ENCODE results near the gene MED22. TPM values are rescaled to one million over a fixed set of nuclear protein-coding genes. Genes with fewer than 3 reads are reported as not detected.
A peak's percentile ranks its signal among the peaks of the same experiment; 100 is the strongest.

The MED22 gene
- total and polyA plus RNA-seq, 2 experiments from 2014 or later: 18.8 to 23.4 TPM

GRCh38 chr9:133351908-133352634 is 4.1 kb upstream of the MED22 start:
- Histone ChIP-seq H3K4me2 (no peak overlapping the region), H3K9me3 (ENCODE audit: low read depth) (no peaks in the 10 kb centered on the region), H3K27ac (no peak overlapping the region), H3K36me3 (replicated peaks; ENCODE audit: insufficient read depth, low read depth) (peaks cover 3% of the 10 kb centered on the region), H3K4me3 (no peak overlapping the region), H3K79me2 (peaks cover 56% of the 10 kb centered on the region), H4K20me1 (ENCODE audit: insufficient read depth, poor library complexity, severe bottlenecking) (peaks cover 19% of the 10 kb centered on the region), H3K27me3 (no peaks in the 10 kb centered on the region), H2AFZ (no peak overlapping the region), H3K9me2 (replicated peaks; ENCODE audit: insufficient read depth) (no peaks in the 10 kb centered on the region), H3K4me1 (ENCODE audit: insufficient read depth) (peaks cover 20% of the 10 kb centered on the region)
- TF ChIP-seq EZH2phosphoT487 (IDR thresholded peaks at IDR 0.05; ENCODE audit: low read depth, severe bottlenecking, unreplicated experiment): no peak
- TF ChIP-seq CTCF (IDR thresholded peaks at IDR 0.05; ENCODE audit: poor library complexity): peak; percentile 47
- WGBS (ENCODE audit: low lambda C conversion rate, missing lambda C conversion rate): 80% methylated on average over 14 of the region's 14 CpGs
- peak; percentile 64 for DNase-seq (ENCODE audit: low spot score)

- TF ChIP-seq EZH2phosphoT487 (IDR thresholded peaks at IDR 0.05; ENCODE audit: low read depth, severe bottlenecking, unreplicated experiment): no peak
- TF ChIP-seq CTCF (IDR thresholded peaks at IDR 0.05; ENCODE audit: poor library complexity): no peak
- no peak for TF ChIP-seq EZH2 (IDR thresholded peaks at IDR 0.05; ENCODE audit: borderline replicate concordance)
- H3K27ac ChIP-seq: no peak overlapping the region
- H3K4me3 ChIP-seq: no peak overlapping the region
- no peak for DNase-seq (ENCODE audit: low spot score)
- H3K4me2 ChIP-seq: no peak overlapping the region
- H3K36me3 ChIP-seq (replicated peaks; ENCODE audit: insufficient read depth, low read depth): peaks cover 3% of the 10 kb centered on the region
- WGBS (ENCODE audit: low lambda C conversion rate, missing lambda C conversion rate): 93% methylated on average over 3 of the region's 3 CpGs
- no peak overlapping the region for H2AFZ ChIP-seq
- no peaks in the 10 kb centered on the region for H3K9me3 ChIP-seq (ENCODE audit: low read depth)
- no peaks in the 10 kb centered on the region for H3K9me2 ChIP-seq (replicated peaks; ENCODE audit: insufficient read depth)
- H3K4me1 ChIP-seq (ENCODE audit: insufficient read depth): peaks cover 17% of the 10 kb centered on the region
- peaks cover 57% of the 10 kb centered on the region for H3K79me2 ChIP-seq
- peaks cover 19% of the 10 kb centered on the region for H4K20me1 ChIP-seq (ENCODE audit: insufficient read depth, poor library complexity, severe bottlenecking)
- no peaks in the 10 kb centered on the region for H3K27me3 ChIP-seq
These were observed 3.6 kb upstream of the MED22 start for GRCh38 chr9:133351526-133351907.

GRCh38 chr9:133349965-133350616 is 2.2 kb upstream of the MED22 start:
- Histone ChIP-seq H3K27ac (peak overlapping the region; percentile 99), H3K9me2 (replicated peaks; ENCODE audit: insufficient read depth) (no peaks in the 10 kb centered on the region), H3K9me3 (ENCODE audit: low read depth) (no peaks in the 10 kb centered on the region), H3K79me2 (peaks cover 60% of the 10 kb centered on the region), H3K4me1 (ENCODE audit: insufficient read depth) (peaks cover 11% of the 10 kb centered on the region), H3K27me3 (no peaks in the 10 kb centered on the region), H3K4me3 (no peak overlapping the region), H3K36me3 (replicated peaks; ENCODE audit: insufficient read depth, low read depth) (peaks cover 3% of the 10 kb centered on the region), H3K4me2 (peak overlapping the region; percentile 93), H4K20me1 (ENCODE audit: insufficient read depth, poor library complexity, severe bottlenecking) (peaks cover 19% of the 10 kb centered on the region), H2AFZ (no peak overlapping the region)
- 89% methylated on average over 15 of the region's 15 CpGs for WGBS (ENCODE audit: low lambda C conversion rate, missing lambda C conversion rate)
- TF ChIP-seq CTCF (IDR thresholded peaks at IDR 0.05; ENCODE audit: poor library complexity): no peak
- no peak for TF ChIP-seq EZH2phosphoT487 (IDR thresholded peaks at IDR 0.05; ENCODE audit: low read depth, severe bottlenecking, unreplicated experiment)
- TF ChIP-seq EZH2 (IDR thresholded peaks at IDR 0.05; ENCODE audit: borderline replicate concordance): no peak
- DNase-seq (ENCODE audit: low spot score): no peak
